Keratinocyte (primary cell): ENCODE results near the gene EPHB6. TPM values are rescaled to one million over a fixed set of nuclear protein-coding genes. Genes with fewer than 3 reads are reported as not detected.

Experiments
- DNase-seq: peaks from one replicate; pipeline ENCODE4 v3.0.0-alpha.2; 2011; ENCODE audit warnings: low read depth, missing footprints, low spot score
- FAIRE-seq: peaks from 2 replicates; lab custom pipeline; 2011; peaks lifted over from hg19 to GRCh38; lab: Jason Lieb, UNC
- H2AFZ ChIP-seq: 2 replicates; pipeline ENCODE4 v1.6.0; 2012; ENCODE audit warnings: low read length, control low read depth, inconsistent platforms; ENCODE audit not compliant: control insufficient read depth
- H3K27ac ChIP-seq: 2 replicates; pipeline ENCODE4 v1.5.1; 2011; ENCODE audit warnings: low read length; ENCODE audit not compliant: control insufficient read depth, insufficient read depth
- H3K27me3 ChIP-seq: 3 replicates; pipeline ENCODE4 v1.6.0; 2011; ENCODE audit warnings: low read length; ENCODE audit not compliant: control insufficient read depth, insufficient read depth; ENCODE audit errors: extremely low read depth
- H3K36me3 ChIP-seq, 2 experiments: 2 replicates in 1 of 2; 3 replicates in 1 of 2; pipeline ENCODE4 v1.5.1; 2011; ENCODE audit warnings: low read length in 2 of 2, mild to moderate bottlenecking in 1 of 2; ENCODE audit not compliant: control insufficient read depth in 2 of 2, insufficient read depth in 2 of 2; ENCODE audit errors: extremely low read depth in 1 of 2
- H3K4me1 ChIP-seq: 3 replicates; pipeline ENCODE4 v1.5.1; 2011; ENCODE audit warnings: low read length; ENCODE audit not compliant: control insufficient read depth, insufficient read depth; ENCODE audit errors: extremely low read depth
- H3K4me2 ChIP-seq: 3 replicates; pipeline ENCODE4 v1.6.0; 2011; ENCODE audit warnings: low read depth, low read length; ENCODE audit not compliant: control insufficient read depth, insufficient read depth; ENCODE audit errors: extremely low read depth
- H3K4me3 ChIP-seq, 3 experiments: fragments of 200-600 bp in 1 of 3; sonication (generic) in 1 of 3; 2 replicates in 2 of 3; 3 replicates in 1 of 3; pipeline ENCODE4 v1.5.1; 2011 to 2016; ENCODE audit warnings: low read length in 3 of 3, mild to moderate bottlenecking in 3 of 3, control low read depth in 2 of 3, inconsistent platforms in 1 of 3, low read depth in 1 of 3, mixed read lengths in 1 of 3, mixed run types in 1 of 3, moderate library complexity in 1 of 3; ENCODE audit not compliant: control insufficient read depth in 2 of 3, insufficient read depth in 2 of 3; ENCODE audit errors: extremely low read depth in 1 of 3
- H3K79me2 ChIP-seq: 2 replicates; pipeline ENCODE4 v1.6.0; 2012; ENCODE audit warnings: low read length; ENCODE audit not compliant: control insufficient read depth, insufficient read depth
- H3K9ac ChIP-seq: 3 replicates; pipeline ENCODE4 v1.6.0; 2011; ENCODE audit warnings: low read length; ENCODE audit not compliant: control insufficient read depth, insufficient read depth; ENCODE audit errors: extremely low read depth
- H3K9me1 ChIP-seq: 3 replicates; pipeline ENCODE4 v1.6.0; 2011; ENCODE audit warnings: low read length; ENCODE audit not compliant: control insufficient read depth, insufficient read depth; ENCODE audit errors: extremely low read depth
- H3K9me3 ChIP-seq: 2 replicates; pipeline ENCODE4 v1.5.1; 2012; ENCODE audit warnings: low read depth, low read length; ENCODE audit not compliant: control insufficient read depth
- H4K20me1 ChIP-seq: 3 replicates; pipeline ENCODE4 v1.6.0; 2011; ENCODE audit warnings: low read length; ENCODE audit not compliant: control insufficient read depth, insufficient read depth; ENCODE audit errors: extremely low read depth
- CTCF ChIP-seq, 3 experiments: IDR thresholded peaks in 1 of 3; conservative IDR thresholded peaks in 1 of 3; optimal IDR thresholded peaks in 1 of 3; 2 replicates in 2 of 3; 3 replicates in 1 of 3; pipeline versions ENCODE3 to v1.5.1; 2011; ENCODE audit warnings: low read length in 3 of 3, mild to moderate bottlenecking in 3 of 3, moderate library complexity in 2 of 3, control low read depth in 1 of 3, inconsistent platforms in 1 of 3; ENCODE audit not compliant: insufficient read depth in 2 of 3; ENCODE audit errors: extremely low read depth in 1 of 3
- EZH2 ChIP-seq: IDR thresholded peaks from one replicate; pipeline ENCODE4 v1.6.1; 2012; ENCODE audit warnings: inconsistent platforms, mild to moderate bottlenecking, low read length, moderate library complexity
- dilution Hi-C: fragments of 300-500 bp; cut with MboI; formaldehyde crosslinking; loops from one replicate; pipeline ENCODE4 v1.7.0; 2020; ENCODE audit warnings: low sequenced_read_pairs; ENCODE audit not compliant: extremely low pct_ligation_motif_present
- polyA plus RNA-seq, 5 experiments: library from polyadenylated mRNA; depleted of rRNA in 3 of 5; stranded (reverse) in 3 of 5; stranded (forward) in 1 of 5; unstranded in 1 of 5; fragments of >200 nt; gene quantifications; 1 replicate in 1 of 5; 2 replicates in 3 of 5; 3 replicates in 1 of 5; pipeline versions ENCODE4 v1.2.1 to v1.2.3, GENCODE V29; 2011 to 2012; ENCODE audit warnings: missing spikeins in 2 of 5, low read depth in 1 of 5, low replicate concordance in 1 of 5

The EPHB6 gene
- polyA plus RNA-seq, 1 donor (not counting 4 experiments of a cell fraction or from before 2014, with no cell fraction given): 1.9 TPM

GRCh38 chr7:142896151-142896550 lies 41.3 kb downstream of the EPHB6 start:
- H2AFZ ChIP-seq: no peak overlapping the region
- H3K36me3 ChIP-seq: no peaks in the 10 kb centered on the region
- TF ChIP-seq CTCF (optimal IDR thresholded peaks at IDR 0.05 in 1 of 3, IDR thresholded peaks at IDR 0.05 in 1 of 3, conservative IDR thresholded peaks at IDR 0.05 in 1 of 3; ENCODE audit: extremely low read depth in 1 of 3, insufficient read depth in 2 of 3, low read length in 3 of 3): no peak
- no peak for TF ChIP-seq EZH2
- no peak overlapping the region for H3K4me3 ChIP-seq
- no peaks in the 10 kb centered on the region for H4K20me1 ChIP-seq
- H3K79me2 ChIP-seq: no peaks in the 10 kb centered on the region
- H3K4me2 ChIP-seq: no peak overlapping the region
- H3K27ac ChIP-seq: no peak overlapping the region
- no peaks in the 10 kb centered on the region for H3K9me1 ChIP-seq
- no peaks in the 10 kb centered on the region for H3K4me1 ChIP-seq
- FAIRE-seq (no peak), DNase-seq (no peak)
- no peak overlapping the region for H3K9ac ChIP-seq
- dilution Hi-C loops: no loop called here
- peaks cover 9% of the 10 kb centered on the region for H3K27me3 ChIP-seq
- H3K9me3 ChIP-seq: no peaks in the 10 kb centered on the region

GRCh38 chr7:142896741-142897379 lies 42.0 kb downstream of the EPHB6 start:
- no peak for TF ChIP-seq EZH2
- no peak for TF ChIP-seq CTCF (optimal IDR thresholded peaks at IDR 0.05 in 1 of 3, IDR thresholded peaks at IDR 0.05 in 1 of 3, conservative IDR thresholded peaks at IDR 0.05 in 1 of 3; ENCODE audit: extremely low read depth in 1 of 3, insufficient read depth in 2 of 3, low read length in 3 of 3)

More at GRCh38 chr7:142896741-142897379, 42.0 kb downstream of the EPHB6 start:
- Histone ChIP-seq H3K4me2 (no peak overlapping the region), H3K9me1 (no peaks in the 10 kb centered on the region), H3K36me3 (no peaks in the 10 kb centered on the region), H3K4me3 (no peak overlapping the region), H3K79me2 (no peaks in the 10 kb centered on the region), H2AFZ (no peak overlapping the region), H3K27ac (no peak overlapping the region), H3K4me1 (no peaks in the 10 kb centered on the region), H3K9ac (no peak overlapping the region), H3K27me3 (peaks cover 9% of the 10 kb centered on the region), H3K9me3 (no peaks in the 10 kb centered on the region), H4K20me1 (no peaks in the 10 kb centered on the region)
- dilution Hi-C loops: no loop called here
- FAIRE-seq (no peak), DNase-seq (no peak)
